HepG2 (cell line): ENCODE results near the gene NSFL1C. TPM values are rescaled to one million over a fixed set of nuclear protein-coding genes. Genes with fewer than 3 reads are reported as not detected.
A peak's percentile ranks its signal among the peaks of the same experiment; 100 is the strongest.

ENCODE experiments used
- JUNB ChIP-seq: sonication (generic); formaldehyde crosslinking; IDR thresholded peaks from 2 replicates; pipeline ENCODE4 v1.8.0; 2022; ENCODE audit warnings: missing genetic modification reagents, mild to moderate bottlenecking, borderline replicate concordance
- MED8 ChIP-seq: sonication (generic); formaldehyde crosslinking; IDR thresholded peaks from 2 replicates; pipeline ENCODE4 v1.8.1; 2023; ENCODE audit warnings: mild to moderate bottlenecking, missing genetic modification reagents; ENCODE audit not compliant: insufficient replicate concordance
- NFIB ChIP-seq: sonication (generic); formaldehyde crosslinking; IDR thresholded peaks from 2 replicates; pipeline ENCODE4 v1.9.0; 2021; ENCODE audit warnings: missing genetic modification reagents, mild to moderate bottlenecking, borderline replicate concordance
- POLR2G ChIP-seq: fragments of 200-400 bp; formaldehyde crosslinking; IDR thresholded peaks from 2 replicates; pipeline ENCODE4 v1.6.1; 2018; ENCODE audit warnings: mild to moderate bottlenecking, low read depth, low read length, moderate library complexity
- SNAI1 ChIP-seq: sonication (generic); formaldehyde crosslinking; IDR thresholded peaks from 2 replicates; pipeline ENCODE4 v1.5.0; 2020; ENCODE audit warnings: mild to moderate bottlenecking, missing genetic modification reagents, borderline replicate concordance
- ZNF891 ChIP-seq: sonication (generic); formaldehyde crosslinking; IDR thresholded peaks from 2 replicates; pipeline ENCODE4 v1.5.0; 2020; ENCODE audit warnings: mild to moderate bottlenecking, missing genetic modification reagents
- polyA plus RNA-seq, 8 experiments: library from polyadenylated mRNA; depleted of rRNA in 3 of 8; stranded (reverse) in 7 of 8; unstranded in 1 of 8; fragments of >200 nt; fragmentation: Illumina TruSeq in 4 of 8; extraction: Trizol in 4 of 8; gene quantifications; 2 replicates each; pipeline versions ENCODE4 v1.2.1 to v1.2.3, GENCODE V29; 2011 to 2016; ENCODE audit warnings: low read depth in 4 of 8, missing spikeins in 1 of 8, mixed read lengths in 1 of 8; ENCODE audit not compliant: insufficient read depth in 1 of 8
- total RNA-seq, 5 experiments: library from RNA; depleted of rRNA; stranded (reverse); fragments of >200 nt; fragmentation: Illumina TruSeq; extraction: Trizol; gene quantifications; 2 replicates each; pipeline ENCODE4 v1.2.3, GENCODE V29; 2016; ENCODE audit warnings: low read depth in 1 of 5
- TF ChIP-seq, protein P1 (sequence below): sonication (generic); formaldehyde crosslinking; IDR thresholded peaks from 2 replicates; pipeline ENCODE4 v1.9.0; 2021; ENCODE audit warnings: missing genetic modification reagents, borderline replicate concordance
- TF ChIP-seq, protein P2 (sequence below): sonication (generic); formaldehyde crosslinking; IDR thresholded peaks from 2 replicates; pipeline ENCODE4 v1.5.0; 2020; ENCODE audit warnings: mild to moderate bottlenecking, missing genetic modification reagents
- TF ChIP-seq, protein P3 (sequence below): sonication (generic); formaldehyde crosslinking; IDR thresholded peaks from 2 replicates; pipeline ENCODE4 v1.4.0; 2020; ENCODE audit warnings: missing genetic modification reagents
- TF ChIP-seq, protein P4 (sequence below): sonication (generic); formaldehyde crosslinking; conservative IDR thresholded peaks from 2 replicates; pipeline ENCODE4 v1.8.0; 2022; ENCODE audit warnings: mild to moderate bottlenecking, moderate library complexity, missing genetic modification reagents
- TF ChIP-seq, protein P5 (sequence below): sonication (generic); formaldehyde crosslinking; IDR thresholded peaks from 2 replicates; pipeline ENCODE4 v1.5.0; 2020; ENCODE audit warnings: missing genetic modification reagents

NSFL1C gene
- total and polyA plus RNA-seq, 2 of the 13 experiments (the other 11 are each of a cell fraction or from before 2014, with no cell fraction given): 22.9 to 62.7 TPM

DNA sequence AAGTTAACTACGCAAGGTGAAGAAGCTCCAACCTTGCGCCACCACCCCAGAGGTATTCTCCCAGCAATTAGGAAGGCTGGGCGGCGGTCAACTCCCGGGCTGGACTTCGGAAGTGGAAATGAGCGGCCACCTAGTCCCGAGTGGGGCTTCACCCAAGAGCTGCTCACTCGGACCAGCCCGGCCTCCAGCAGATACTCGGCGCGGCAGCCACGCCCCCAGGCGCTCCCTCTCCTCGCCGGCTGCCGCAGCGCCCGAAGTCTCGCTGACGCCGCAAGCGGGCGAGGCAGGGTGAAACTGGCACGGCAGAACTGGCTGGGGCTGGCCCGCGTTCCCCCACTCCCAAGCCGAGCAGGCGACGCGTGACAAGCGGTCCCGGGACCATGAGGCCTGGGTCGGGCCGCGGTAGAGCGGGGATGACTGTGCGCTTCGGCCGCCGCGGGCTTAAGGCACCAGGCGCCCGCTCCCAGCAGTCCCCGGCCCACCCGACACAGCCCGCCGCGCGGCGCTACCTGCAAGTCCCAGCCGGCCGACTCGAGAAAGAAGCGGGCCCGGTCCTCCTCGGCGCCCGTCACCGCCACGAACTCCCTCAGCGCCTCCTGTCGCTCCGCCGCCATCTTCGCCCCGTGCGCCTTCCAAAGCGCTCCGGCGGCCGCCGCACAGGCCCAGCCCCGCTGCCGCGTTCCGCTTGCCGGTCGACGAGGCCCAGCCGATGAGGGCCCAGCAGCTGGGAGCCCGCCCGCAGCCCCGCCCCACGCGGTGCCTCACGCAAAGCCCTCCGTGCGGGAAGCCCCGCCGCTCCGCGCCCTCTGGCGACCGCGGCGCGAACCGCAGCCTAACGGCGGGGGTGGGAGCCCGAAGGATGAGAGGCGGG lies at the start of gene NSFL1C (continued):
- TF ChIP-seq, protein P1, sequence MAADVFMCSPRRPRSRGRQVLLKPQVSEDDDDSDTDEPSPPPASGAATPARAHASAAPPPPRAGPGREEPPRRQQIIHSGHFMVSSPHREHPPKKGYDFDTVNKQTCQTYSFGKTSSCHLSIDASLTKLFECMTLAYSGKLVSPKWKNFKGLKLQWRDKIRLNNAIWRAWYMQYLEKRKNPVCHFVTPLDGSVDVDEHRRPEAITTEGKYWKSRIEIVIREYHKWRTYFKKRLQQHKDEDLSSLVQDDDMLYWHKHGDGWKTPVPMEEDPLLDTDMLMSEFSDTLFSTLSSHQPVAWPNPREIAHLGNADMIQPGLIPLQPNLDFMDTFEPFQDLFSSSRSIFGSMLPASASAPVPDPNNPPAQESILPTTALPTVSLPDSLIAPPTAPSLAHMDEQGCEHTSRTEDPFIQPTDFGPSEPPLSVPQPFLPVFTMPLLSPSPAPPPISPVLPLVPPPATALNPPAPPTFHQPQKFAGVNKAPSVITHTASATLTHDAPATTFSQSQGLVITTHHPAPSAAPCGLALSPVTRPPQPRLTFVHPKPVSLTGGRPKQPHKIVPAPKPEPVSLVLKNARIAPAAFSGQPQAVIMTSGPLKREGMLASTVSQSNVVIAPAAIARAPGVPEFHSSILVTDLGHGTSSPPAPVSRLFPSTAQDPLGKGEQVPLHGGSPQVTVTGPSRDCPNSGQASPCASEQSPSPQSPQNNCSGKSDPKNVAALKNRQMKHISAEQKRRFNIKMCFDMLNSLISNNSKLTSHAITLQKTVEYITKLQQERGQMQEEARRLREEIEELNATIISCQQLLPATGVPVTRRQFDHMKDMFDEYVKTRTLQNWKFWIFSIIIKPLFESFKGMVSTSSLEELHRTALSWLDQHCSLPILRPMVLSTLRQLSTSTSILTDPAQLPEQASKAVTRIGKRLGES (CRISPR knock-in tag): peak; percentile 37; the same call in 1 of the 2 replicates
- TF ChIP-seq, protein P2, sequence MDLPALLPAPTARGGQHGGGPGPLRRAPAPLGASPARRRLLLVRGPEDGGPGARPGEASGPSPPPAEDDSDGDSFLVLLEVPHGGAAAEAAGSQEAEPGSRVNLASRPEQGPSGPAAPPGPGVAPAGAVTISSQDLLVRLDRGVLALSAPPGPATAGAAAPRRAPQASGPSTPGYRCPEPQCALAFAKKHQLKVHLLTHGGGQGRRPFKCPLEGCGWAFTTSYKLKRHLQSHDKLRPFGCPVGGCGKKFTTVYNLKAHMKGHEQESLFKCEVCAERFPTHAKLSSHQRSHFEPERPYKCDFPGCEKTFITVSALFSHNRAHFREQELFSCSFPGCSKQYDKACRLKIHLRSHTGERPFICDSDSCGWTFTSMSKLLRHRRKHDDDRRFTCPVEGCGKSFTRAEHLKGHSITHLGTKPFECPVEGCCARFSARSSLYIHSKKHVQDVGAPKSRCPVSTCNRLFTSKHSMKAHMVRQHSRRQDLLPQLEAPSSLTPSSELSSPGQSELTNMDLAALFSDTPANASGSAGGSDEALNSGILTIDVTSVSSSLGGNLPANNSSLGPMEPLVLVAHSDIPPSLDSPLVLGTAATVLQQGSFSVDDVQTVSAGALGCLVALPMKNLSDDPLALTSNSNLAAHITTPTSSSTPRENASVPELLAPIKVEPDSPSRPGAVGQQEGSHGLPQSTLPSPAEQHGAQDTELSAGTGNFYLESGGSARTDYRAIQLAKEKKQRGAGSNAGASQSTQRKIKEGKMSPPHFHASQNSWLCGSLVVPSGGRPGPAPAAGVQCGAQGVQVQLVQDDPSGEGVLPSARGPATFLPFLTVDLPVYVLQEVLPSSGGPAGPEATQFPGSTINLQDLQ (CRISPR knock-in tag): peak; percentile 97
- TF ChIP-seq, protein P3, sequence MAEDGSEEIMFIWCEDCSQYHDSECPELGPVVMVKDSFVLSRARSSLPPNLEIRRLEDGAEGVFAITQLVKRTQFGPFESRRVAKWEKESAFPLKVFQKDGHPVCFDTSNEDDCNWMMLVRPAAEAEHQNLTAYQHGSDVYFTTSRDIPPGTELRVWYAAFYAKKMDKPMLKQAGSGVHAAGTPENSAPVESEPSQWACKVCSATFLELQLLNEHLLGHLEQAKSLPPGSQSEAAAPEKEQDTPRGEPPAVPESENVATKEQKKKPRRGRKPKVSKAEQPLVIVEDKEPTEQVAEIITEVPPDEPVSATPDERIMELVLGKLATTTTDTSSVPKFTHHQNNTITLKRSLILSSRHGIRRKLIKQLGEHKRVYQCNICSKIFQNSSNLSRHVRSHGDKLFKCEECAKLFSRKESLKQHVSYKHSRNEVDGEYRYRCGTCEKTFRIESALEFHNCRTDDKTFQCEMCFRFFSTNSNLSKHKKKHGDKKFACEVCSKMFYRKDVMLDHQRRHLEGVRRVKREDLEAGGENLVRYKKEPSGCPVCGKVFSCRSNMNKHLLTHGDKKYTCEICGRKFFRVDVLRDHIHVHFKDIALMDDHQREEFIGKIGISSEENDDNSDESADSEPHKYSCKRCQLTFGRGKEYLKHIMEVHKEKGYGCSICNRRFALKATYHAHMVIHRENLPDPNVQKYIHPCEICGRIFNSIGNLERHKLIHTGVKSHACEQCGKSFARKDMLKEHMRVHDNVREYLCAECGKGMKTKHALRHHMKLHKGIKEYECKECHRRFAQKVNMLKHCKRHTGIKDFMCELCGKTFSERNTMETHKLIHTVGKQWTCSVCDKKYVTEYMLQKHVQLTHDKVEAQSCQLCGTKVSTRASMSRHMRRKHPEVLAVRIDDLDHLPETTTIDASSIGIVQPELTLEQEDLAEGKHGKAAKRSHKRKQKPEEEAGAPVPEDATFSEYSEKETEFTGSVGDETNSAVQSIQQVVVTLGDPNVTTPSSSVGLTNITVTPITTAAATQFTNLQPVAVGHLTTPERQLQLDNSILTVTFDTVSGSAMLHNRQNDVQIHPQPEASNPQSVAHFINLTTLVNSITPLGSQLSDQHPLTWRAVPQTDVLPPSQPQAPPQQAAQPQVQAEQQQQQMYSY (CRISPR knock-in tag): peak; percentile 78; the same call in 1 of the 2 replicates
- TF ChIP-seq NFIB (CRISPR knock-in tag) (no peak), MED8 (CRISPR knock-in tag) (peak; percentile 97), ZNF891 (CRISPR knock-in tag) (peak; percentile 77), POLR2G (peak; percentile 90), SNAI1 (CRISPR knock-in tag) (no peak), JUNB (CRISPR knock-in tag) (peak; percentile 75; the same call in 1 of the 2 replicates)
- TF ChIP-seq, protein P4, sequence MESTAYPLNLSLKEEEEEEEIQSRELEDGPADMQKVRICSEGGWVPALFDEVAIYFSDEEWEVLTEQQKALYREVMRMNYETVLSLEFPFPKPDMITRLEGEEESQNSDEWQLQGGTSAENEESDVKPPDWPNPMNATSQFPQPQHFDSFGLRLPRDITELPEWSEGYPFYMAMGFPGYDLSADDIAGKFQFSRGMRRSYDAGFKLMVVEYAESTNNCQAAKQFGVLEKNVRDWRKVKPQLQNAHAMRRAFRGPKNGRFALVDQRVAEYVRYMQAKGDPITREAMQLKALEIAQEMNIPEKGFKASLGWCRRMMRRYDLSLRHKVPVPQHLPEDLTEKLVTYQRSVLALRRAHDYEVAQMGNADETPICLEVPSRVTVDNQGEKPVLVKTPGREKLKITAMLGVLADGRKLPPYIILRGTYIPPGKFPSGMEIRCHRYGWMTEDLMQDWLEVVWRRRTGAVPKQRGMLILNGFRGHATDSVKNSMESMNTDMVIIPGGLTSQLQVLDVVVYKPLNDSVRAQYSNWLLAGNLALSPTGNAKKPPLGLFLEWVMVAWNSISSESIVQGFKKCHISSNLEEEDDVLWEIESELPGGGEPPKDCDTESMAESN: peak; percentile 99
- TF ChIP-seq, protein P5, sequence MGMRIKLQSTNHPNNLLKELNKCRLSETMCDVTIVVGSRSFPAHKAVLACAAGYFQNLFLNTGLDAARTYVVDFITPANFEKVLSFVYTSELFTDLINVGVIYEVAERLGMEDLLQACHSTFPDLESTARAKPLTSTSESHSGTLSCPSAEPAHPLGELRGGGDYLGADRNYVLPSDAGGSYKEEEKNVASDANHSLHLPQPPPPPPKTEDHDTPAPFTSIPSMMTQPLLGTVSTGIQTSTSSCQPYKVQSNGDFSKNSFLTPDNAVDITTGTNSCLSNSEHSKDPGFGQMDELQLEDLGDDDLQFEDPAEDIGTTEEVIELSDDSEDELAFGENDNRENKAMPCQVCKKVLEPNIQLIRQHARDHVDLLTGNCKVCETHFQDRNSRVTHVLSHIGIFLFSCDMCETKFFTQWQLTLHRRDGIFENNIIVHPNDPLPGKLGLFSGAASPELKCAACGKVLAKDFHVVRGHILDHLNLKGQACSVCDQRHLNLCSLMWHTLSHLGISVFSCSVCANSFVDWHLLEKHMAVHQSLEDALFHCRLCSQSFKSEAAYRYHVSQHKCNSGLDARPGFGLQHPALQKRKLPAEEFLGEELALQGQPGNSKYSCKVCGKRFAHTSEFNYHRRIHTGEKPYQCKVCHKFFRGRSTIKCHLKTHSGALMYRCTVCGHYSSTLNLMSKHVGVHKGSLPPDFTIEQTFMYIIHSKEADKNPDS (CRISPR knock-in tag): peak; percentile 88
